Stimulated activated CD4-positive, alpha-beta T cell treated with anti-CD3 and anti-CD28 coated beads, Interleukin-1b, Interleukin-23, amount 100 ng/mL, for 1 hour (primary cell): Measurements from ENCODE around the gene LYVE1.

Experiments
- DNase-seq, 2 donors: peaks; one replicate each; pipeline ENCODE4 v3.0.0-alpha.2; 2020; ENCODE audit warnings: low read depth in 2 of 2

Gene LYVE1

GRCh38 chr11:10522921-10523320 is 45.5 kb downstream of the LYVE1 start:
- DNase-seq, result no peak

- DNase-seq, result no peak
These were observed 46.2 kb downstream of the LYVE1 start for GRCh38 chr11:10522276-10522675.

GRCh38 chr11:10520562-10520961 is 47.9 kb downstream of the LYVE1 start:
- no peak for DNase-seq

DNA sequence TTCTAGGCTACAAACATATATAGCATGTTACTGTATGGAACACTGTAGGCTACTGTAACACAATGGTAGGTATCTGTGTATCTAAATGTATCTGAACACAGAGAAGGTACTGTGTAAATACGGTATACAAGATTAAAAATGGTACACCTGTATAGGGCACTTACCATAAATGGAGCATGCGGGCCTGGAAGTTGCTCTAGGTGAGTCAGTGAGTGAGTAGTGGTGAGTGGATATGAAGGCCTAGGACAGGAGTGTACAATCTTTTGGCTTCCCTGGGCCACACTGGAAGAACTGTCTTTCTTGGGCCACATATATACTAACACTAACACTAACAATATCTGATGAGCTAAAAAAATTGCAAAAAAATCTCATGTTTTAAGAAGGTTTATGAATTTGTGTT is 48.8 kb downstream of the LYVE1 start:
- no peak for DNase-seq

- no peak for DNase-seq
These were observed 49.6 kb downstream of the LYVE1 start for GRCh38 chr11:10518891-10519290.

GRCh38 chr11:10518123-10518522 is 50.3 kb downstream of the LYVE1 start:
- no peak for DNase-seq

DNA sequence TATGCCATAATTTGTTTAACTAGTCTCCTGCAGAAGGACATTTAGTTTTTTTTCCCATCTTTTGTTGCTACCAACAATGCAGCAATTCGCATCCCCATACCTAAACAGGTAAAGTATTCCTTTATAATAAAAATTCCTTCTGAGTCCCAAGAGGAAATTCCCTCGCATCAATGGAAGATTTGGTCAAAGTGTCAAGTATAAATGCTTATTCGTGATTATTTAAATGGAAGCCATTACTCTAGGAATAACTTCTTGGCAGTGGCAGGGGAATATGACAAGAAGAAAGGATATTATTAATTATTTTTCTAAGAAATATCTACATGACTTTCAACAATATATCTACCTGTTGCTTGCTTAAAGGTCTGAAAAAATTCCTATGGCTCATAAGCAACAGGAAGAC is 53.0 kb downstream of the LYVE1 start:
- DNase-seq, result no peak

DNA sequence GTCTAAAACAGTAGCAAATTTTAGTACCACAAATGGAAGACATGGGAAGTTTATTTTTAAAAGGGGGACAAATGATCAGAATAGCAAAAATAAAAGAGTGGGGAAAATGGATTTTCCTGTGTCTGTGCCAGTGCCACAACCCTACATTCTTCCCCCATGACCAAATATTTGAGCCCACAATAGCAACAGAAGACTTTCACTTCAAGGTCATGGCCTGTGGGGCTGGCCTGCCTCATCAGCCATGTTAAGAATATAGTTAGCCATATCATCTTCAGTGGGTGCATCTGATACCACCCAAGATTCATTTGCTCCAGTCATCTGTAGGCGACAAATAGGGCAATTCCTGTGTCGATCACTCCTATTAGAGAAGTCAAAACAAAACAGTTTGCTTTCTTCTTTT is 53.8 kb downstream of the LYVE1 start:
- DNase-seq, result no peak

DNA sequence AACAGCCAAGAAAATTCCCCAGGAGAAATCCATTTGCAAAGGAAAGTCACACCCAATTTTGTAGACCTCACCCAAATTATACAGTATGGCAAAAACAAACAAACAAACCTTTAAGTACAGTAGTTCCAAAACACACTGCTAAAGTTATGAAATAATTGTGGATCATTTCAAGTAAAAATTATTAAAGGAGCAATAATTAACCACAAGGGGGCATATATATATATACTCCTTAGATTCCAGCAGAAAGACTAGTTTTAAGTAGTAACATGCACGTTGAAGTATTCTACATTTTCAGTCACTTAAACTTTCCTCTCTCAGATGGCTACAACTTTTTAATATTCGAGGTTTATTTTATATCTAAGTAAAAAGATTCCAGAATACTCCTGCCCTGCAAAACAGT is 54.3 kb downstream of the LYVE1 start:
- no peak for DNase-seq

GRCh38 chr11:10511181-10511621 is 57.3 kb downstream of the LYVE1 start:
- DNase-seq, result no peak
